OCI-LY7 (cell line): ENCODE results near the gene RNF40. TPM values are rescaled to one million over a fixed set of nuclear protein-coding genes. Genes with fewer than 3 reads are reported as not detected.

Experiments
- BruUV-seq: library from RNA; stranded (reverse); fragments of 400-500 nt; replicated peaks from 2 replicates; lab custom pipeline; 2021; lab: Mats Ljungman, UMichigan
- CTCF ChIA-PET: fragments of 300-600 bp; sonication (Branson Sonifier 250); formaldehyde crosslinking; loops from one replicate; lab custom pipeline; 2022; ENCODE audit warnings: antibody characterized with exemption; ENCODE audit not compliant: unreplicated experiment; lab: Charles Lee
- POLR2A ChIA-PET: fragments of 300-600 bp; sonication (Branson Sonifier 250); formaldehyde crosslinking; loops from one replicate; lab custom pipeline; 2022; ENCODE audit warnings: antibody characterized with exemption; lab: Charles Lee
- DNase-seq: peaks from one replicate; pipeline ENCODE4 v3.0.0-alpha.2; 2015; ENCODE audit warnings: low spot score
- H2AFZ ChIP-seq: fragments of 200-600 bp; sonication (generic), shearing (Covaris generic); 2 replicates; pipeline ENCODE4 v1.6.1; 2014; ENCODE audit warnings: mild to moderate bottlenecking, antibody characterized with exemption, low read length, moderate library complexity
- H3K27ac ChIP-seq: fragments of 200-600 bp; sonication (generic); 2 replicates; pipeline ENCODE4 v1.5.1; 2014; ENCODE audit warnings: mixed run types, low read depth, mild to moderate bottlenecking, moderate library complexity, low read length, inconsistent platforms; ENCODE audit not compliant: poor library complexity, severe bottlenecking
- H3K36me3 ChIP-seq: fragments of 200-600 bp; sonication (generic); 2 replicates; pipeline ENCODE4 v1.6.1; 2014; ENCODE audit warnings: mild to moderate bottlenecking, antibody characterized with exemption, low read length, moderate library complexity, mixed read lengths; ENCODE audit not compliant: insufficient read depth
- H3K4me1 ChIP-seq: fragments of 200-600 bp; sonication (generic); 2 replicates; pipeline ENCODE4 v1.5.1; 2014; ENCODE audit warnings: mild to moderate bottlenecking, low read length; ENCODE audit not compliant: insufficient read depth, poor library complexity, severe bottlenecking
- H3K4me2 ChIP-seq: fragments of 200-600 bp; sonication (generic); 2 replicates; pipeline ENCODE4 v1.6.1; 2014; ENCODE audit warnings: mild to moderate bottlenecking, low read length
- H3K4me3 ChIP-seq: fragments of 200-600 bp; sonication (generic); 2 replicates; pipeline ENCODE4 v1.5.1; 2014; ENCODE audit warnings: mild to moderate bottlenecking, low read depth, low read length; ENCODE audit not compliant: poor library complexity, severe bottlenecking
- H3K79me2 ChIP-seq: fragments of 200-600 bp; sonication (generic); 2 replicates; pipeline ENCODE4 v1.6.1; 2016; ENCODE audit warnings: low read depth, mild to moderate bottlenecking, low read length, moderate library complexity, mixed read lengths; ENCODE audit not compliant: insufficient read depth
- H3K9me2 ChIP-seq: fragments of 200-600 bp; sonication (generic); 2 replicates; pipeline ENCODE4 v1.6.1; 2016; ENCODE audit warnings: mild to moderate bottlenecking, low read length, mixed read lengths; ENCODE audit not compliant: insufficient read depth
- H3K9me3 ChIP-seq: fragments of 200-600 bp; sonication (generic); 2 replicates; pipeline ENCODE4 v1.6.1; 2014; ENCODE audit warnings: mild to moderate bottlenecking, mixed run types, low read length, mixed read lengths
- H4K20me1 ChIP-seq: fragments of 200-600 bp; sonication (generic); 2 replicates; pipeline ENCODE4 v1.6.1; 2014; ENCODE audit warnings: mild to moderate bottlenecking, antibody characterized with exemption, low read length, moderate library complexity, mixed read lengths; ENCODE audit not compliant: insufficient read depth
- EZH2phosphoT487 ChIP-seq: fragments of 200-600 bp; sonication (generic); IDR thresholded peaks from 2 replicates; pipeline ENCODE4 v1.6.1; 2018; ENCODE audit warnings: low read depth, borderline replicate concordance, mild to moderate bottlenecking, mixed run types, antibody characterized with exemption, low read length, moderate library complexity, mixed read lengths
- intact Hi-C: fragments of 100-400 bp; cut with micrococcal nuclease; formaldehyde crosslinking; loops from one replicate; pipeline ENCODE4 v1.10.0; 2022; ENCODE audit not compliant: unreplicated experiment
- total RNA-seq, 2 experiments: library from RNA; depleted of rRNA in 1 of 2; stranded (reverse); fragments of >200 nt in 1 of 2; shearing (Covaris generic) in 1 of 2; gene quantifications; 2 replicates each; pipeline ENCODE4 v1.2.3, GENCODE V29; 2014 to 2022
- TF ChIP-seq, protein P1 (sequence below): fragments of 200-600 bp; sonication (generic); conservative IDR thresholded peaks from 2 replicates; pipeline ENCODE4 v1.5.1; 2014; ENCODE audit warnings: mild to moderate bottlenecking, antibody characterized with exemption, low read length, moderate library complexity, mixed read lengths

RNF40 gene
- total RNA-seq, 2 experiments from 2014 or later, result 70.5 to 108 TPM

GRCh38 chr16:30720086-30720485, 42.0 kb upstream of the RNF40 start:
- Histone ChIP-seq H3K27ac (no peak overlapping the region), H3K36me3 (peaks cover 96% of the 10 kb centered on the region), H3K79me2 (0 out of 2 replicates have a peak, but pooled peaks cover 10% of the 10 kb centered on the region), H3K4me3 (no peak overlapping the region), H3K9me3 (no peaks in the 10 kb centered on the region), H3K4me2 (no peak overlapping the region), H3K9me2 (no peaks in the 10 kb centered on the region), H4K20me1 (no peaks in the 10 kb centered on the region), H3K4me1 (no peaks in the 10 kb centered on the region), H2AFZ (no peak overlapping the region)
- POLR2A ChIA-PET, result no interaction called here
- BruUV-seq, result no TSS peak
- DNase-seq, result no peak
- TF ChIP-seq, protein P1, sequence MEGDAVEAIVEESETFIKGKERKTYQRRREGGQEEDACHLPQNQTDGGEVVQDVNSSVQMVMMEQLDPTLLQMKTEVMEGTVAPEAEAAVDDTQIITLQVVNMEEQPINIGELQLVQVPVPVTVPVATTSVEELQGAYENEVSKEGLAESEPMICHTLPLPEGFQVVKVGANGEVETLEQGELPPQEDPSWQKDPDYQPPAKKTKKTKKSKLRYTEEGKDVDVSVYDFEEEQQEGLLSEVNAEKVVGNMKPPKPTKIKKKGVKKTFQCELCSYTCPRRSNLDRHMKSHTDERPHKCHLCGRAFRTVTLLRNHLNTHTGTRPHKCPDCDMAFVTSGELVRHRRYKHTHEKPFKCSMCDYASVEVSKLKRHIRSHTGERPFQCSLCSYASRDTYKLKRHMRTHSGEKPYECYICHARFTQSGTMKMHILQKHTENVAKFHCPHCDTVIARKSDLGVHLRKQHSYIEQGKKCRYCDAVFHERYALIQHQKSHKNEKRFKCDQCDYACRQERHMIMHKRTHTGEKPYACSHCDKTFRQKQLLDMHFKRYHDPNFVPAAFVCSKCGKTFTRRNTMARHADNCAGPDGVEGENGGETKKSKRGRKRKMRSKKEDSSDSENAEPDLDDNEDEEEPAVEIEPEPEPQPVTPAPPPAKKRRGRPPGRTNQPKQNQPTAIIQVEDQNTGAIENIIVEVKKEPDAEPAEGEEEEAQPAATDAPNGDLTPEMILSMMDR, result no peak
- TF ChIP-seq EZH2phosphoT487, result no peak
- intact Hi-C loops, result no loop called here
- CTCF ChIA-PET, result interaction anchor here (0.6 kb wide), 2 partner anchors 29 to 51 kb away, joined by 3 to 5 read pairs; no protein-coding TSS in a partner anchor

DNA sequence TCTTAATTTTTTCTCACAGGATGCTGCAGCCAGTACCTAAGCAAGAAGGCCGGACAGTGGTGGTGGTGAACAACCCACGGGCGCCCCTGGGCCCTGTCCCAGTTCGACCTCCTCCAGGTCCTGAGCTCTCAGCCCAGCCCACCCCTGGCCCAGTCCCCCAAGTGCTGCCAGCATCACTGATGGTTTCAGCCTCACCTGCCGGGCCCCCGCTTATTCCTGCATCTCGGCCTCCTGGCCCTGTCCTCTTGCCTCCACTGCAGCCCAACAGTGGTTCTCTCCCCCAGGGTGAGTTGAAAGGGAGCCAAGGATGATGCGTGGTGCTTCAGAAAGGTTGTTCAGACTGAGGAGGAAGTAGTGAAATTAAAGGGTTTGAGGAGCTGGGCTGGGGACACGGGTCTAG, 41.4 kb upstream of the RNF40 start:
- Histone ChIP-seq H2AFZ (no peak overlapping the region), H3K4me1 (no peaks in the 10 kb centered on the region), H3K79me2 (0 out of 2 replicates have a peak, but pooled peaks cover 10% of the 10 kb centered on the region), H3K4me2 (no peak overlapping the region), H3K27ac (no peak overlapping the region), H3K4me3 (no peak overlapping the region), H3K9me3 (no peaks in the 10 kb centered on the region), H3K9me2 (no peaks in the 10 kb centered on the region), H4K20me1 (no peaks in the 10 kb centered on the region), H3K36me3 (peaks cover 96% of the 10 kb centered on the region)
- ChIA-PET POLR2A (no interaction called here), CTCF (interaction anchor here (0.6 kb wide), 1 partner anchor 51 kb away, joined by 3 read pairs; no protein-coding TSS in a partner anchor)
- BruUV-seq, result no TSS peak
- DNase-seq, result no peak
- intact Hi-C loops, result no loop called here
- TF ChIP-seq EZH2phosphoT487, result no peak
- TF ChIP-seq, protein P1, result no peak

GRCh38 chr16:30721167-30721566, 41.0 kb upstream of the RNF40 start:
- 0 out of 2 replicates have a peak, but pooled peaks cover 10% of the 10 kb centered on the region for H3K79me2 ChIP-seq

More at GRCh38 chr16:30721167-30721566, 41.0 kb upstream of the RNF40 start:
- H3K27ac ChIP-seq, result no peak overlapping the region
- H3K4me3 ChIP-seq, result no peak overlapping the region
- BruUV-seq, result no TSS peak
- TF ChIP-seq EZH2phosphoT487, result no peak
- TF ChIP-seq, protein P1, result no peak
- H2AFZ ChIP-seq, result no peak overlapping the region
- intact Hi-C loops, result no loop called here
- no peaks in the 10 kb centered on the region for H3K9me2 ChIP-seq
- DNase-seq, result no peak
- no peaks in the 10 kb centered on the region for H3K4me1 ChIP-seq
- H3K36me3 ChIP-seq, result peaks cover 96% of the 10 kb centered on the region
- CTCF ChIA-PET, result no interaction called here
- no peaks in the 10 kb centered on the region for H4K20me1 ChIP-seq
- POLR2A ChIA-PET, result no interaction called here
- no peaks in the 10 kb centered on the region for H3K9me3 ChIP-seq
- no peak overlapping the region for H3K4me2 ChIP-seq
